Lung (tissue), 12 donors: ENCODE results near the gene RELN. TPM values are rescaled to one million over a fixed set of nuclear protein-coding genes. Genes with fewer than 3 reads are reported as not detected.

Experiments used
- ATAC-seq: fragments of 200-7000 bp; cut with Tn5 transposase; one replicate; pipeline ENCODE4 v1.9.1; 2020; ENCODE audit warnings: moderate number of reproducible peaks; ENCODE audit not compliant: insufficient read depth, low FRiP score
- DNase-seq, 3 donors: peaks; one replicate each; pipeline ENCODE4 v3.0.0-alpha.2; 2013 to 2017
- H3K27ac ChIP-seq, 2 donors: one replicate each; pipeline ENCODE4 v1.5.1; 2013; ENCODE audit warnings: mild to moderate bottlenecking in 2 of 2, moderate library complexity in 2 of 2, control low read depth in 1 of 2, inconsistent platforms in 1 of 2, low read depth in 1 of 2, low read length in 1 of 2
- H3K27me3 ChIP-seq, 3 donors: one replicate each; pipeline ENCODE4 v1.5.1; 2013; ENCODE audit warnings: low read length in 2 of 3; ENCODE audit not compliant: control insufficient read depth in 3 of 3, insufficient read depth in 3 of 3
- H3K36me3 ChIP-seq, 4 donors: one replicate each; pipeline ENCODE4 v1.5.1; 2013; ENCODE audit warnings: low read length in 4 of 4, mild to moderate bottlenecking in 1 of 4, moderate library complexity in 1 of 4; ENCODE audit not compliant: control insufficient read depth in 4 of 4, insufficient read depth in 4 of 4
- H3K4me1 ChIP-seq, 5 donors: one replicate each; pipeline ENCODE4 v1.5.1; 2013; ENCODE audit warnings: low read length in 5 of 5, mild to moderate bottlenecking in 2 of 5, moderate library complexity in 1 of 5; ENCODE audit not compliant: control insufficient read depth in 5 of 5, insufficient read depth in 5 of 5
- H3K4me3 ChIP-seq: one replicate; pipeline ENCODE4 v1.5.1; 2013; ENCODE audit warnings: mild to moderate bottlenecking, control low read depth, moderate library complexity
- H3K9ac ChIP-seq, 2 donors: one replicate each; pipeline ENCODE4 v1.5.1; 2013; ENCODE audit warnings: low read length in 2 of 2, control low read depth in 1 of 2; ENCODE audit not compliant: insufficient read depth in 1 of 2
- H3K9me3 ChIP-seq, 4 donors: one replicate each; pipeline ENCODE4 v1.5.1; 2013; ENCODE audit warnings: low read length in 3 of 4, mild to moderate bottlenecking in 1 of 4, moderate library complexity in 1 of 4; ENCODE audit not compliant: control insufficient read depth in 4 of 4, insufficient read depth in 3 of 4
- WGBS, 2 donors: extraction: QIAGEN DNeasy Blood & Tissue Kit; methylation state at CpG; one replicate each; pipeline ENCODE4 v1.1.7; 2013; 5-methylcytosine and 5-hydroxymethylcytosine counted together
- polyA plus RNA-seq, 2 donors: library from polyadenylated mRNA; stranded (reverse); fragments of 200-250 nt; gene quantifications; one replicate each; pipeline ENCODE4 v1.2.1, GENCODE V29; 2013
- total RNA-seq, 2 donors: library from RNA; depleted of rRNA in 1 of 2; stranded (reverse); fragments of >200 nt in 1 of 2; gene quantifications; one replicate each; pipeline ENCODE4 v1.2.1, GENCODE V29; 2014 to 2021
- TF ChIP-seq, protein P1 (sequence below): IDR thresholded peaks from 2 replicates; pipeline ENCODE4 v1.5.1; 2012; ENCODE audit warnings: mild to moderate bottlenecking; ENCODE audit errors: control extremely low read depth, extremely low read depth
- donor health status: control.
- donor health status: control.
- donor health status: Bipolar disorder and iron deficiency.
- donor health status: healthy.
- donor health status: DM: yes; HTN: yes; CAD: no.

Gene RELN
- total and polyA plus RNA-seq, 4 donors, result 0.24 to 7.7 (median 2.0) TPM

DNA sequence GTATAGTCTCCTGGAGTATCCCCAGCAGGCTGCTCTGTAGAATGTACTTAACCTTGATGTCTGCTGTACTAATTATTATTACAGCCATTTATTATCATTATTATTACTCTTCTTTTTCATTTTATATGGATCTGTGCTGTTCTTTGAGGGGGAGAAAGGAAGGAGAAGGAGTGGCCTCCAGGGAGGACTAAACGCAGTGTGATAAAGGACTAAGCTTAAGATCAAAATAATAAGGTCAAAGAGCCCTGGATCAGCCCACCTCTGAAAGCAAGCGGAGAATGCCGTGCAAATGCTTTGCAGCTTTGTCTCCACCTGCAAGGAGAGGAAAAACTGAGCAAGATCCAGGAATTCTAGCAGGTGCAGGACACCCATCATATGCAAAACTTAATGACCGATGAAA lies 65.3 kb downstream of the RELN start:
- 79 to 89% methylated on average over 4 of the region's 4 CpGs for WGBS, 2 donors
- Histone ChIP-seq H3K9ac (no peak overlapping the region), H3K9me3 (no peaks in the 10 kb centered on the region), H3K4me3 (no peak overlapping the region), H3K36me3 (no peaks in the 10 kb centered on the region), H3K27me3 (no peaks in the 10 kb centered on the region), H3K27ac (no peak overlapping the region), H3K4me1 (no peaks in the 10 kb centered on the region)
- ATAC-seq, result no peak
- DNase-seq, result no peak
- TF ChIP-seq, protein P1, sequence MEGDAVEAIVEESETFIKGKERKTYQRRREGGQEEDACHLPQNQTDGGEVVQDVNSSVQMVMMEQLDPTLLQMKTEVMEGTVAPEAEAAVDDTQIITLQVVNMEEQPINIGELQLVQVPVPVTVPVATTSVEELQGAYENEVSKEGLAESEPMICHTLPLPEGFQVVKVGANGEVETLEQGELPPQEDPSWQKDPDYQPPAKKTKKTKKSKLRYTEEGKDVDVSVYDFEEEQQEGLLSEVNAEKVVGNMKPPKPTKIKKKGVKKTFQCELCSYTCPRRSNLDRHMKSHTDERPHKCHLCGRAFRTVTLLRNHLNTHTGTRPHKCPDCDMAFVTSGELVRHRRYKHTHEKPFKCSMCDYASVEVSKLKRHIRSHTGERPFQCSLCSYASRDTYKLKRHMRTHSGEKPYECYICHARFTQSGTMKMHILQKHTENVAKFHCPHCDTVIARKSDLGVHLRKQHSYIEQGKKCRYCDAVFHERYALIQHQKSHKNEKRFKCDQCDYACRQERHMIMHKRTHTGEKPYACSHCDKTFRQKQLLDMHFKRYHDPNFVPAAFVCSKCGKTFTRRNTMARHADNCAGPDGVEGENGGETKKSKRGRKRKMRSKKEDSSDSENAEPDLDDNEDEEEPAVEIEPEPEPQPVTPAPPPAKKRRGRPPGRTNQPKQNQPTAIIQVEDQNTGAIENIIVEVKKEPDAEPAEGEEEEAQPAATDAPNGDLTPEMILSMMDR, result no peak

DNA sequence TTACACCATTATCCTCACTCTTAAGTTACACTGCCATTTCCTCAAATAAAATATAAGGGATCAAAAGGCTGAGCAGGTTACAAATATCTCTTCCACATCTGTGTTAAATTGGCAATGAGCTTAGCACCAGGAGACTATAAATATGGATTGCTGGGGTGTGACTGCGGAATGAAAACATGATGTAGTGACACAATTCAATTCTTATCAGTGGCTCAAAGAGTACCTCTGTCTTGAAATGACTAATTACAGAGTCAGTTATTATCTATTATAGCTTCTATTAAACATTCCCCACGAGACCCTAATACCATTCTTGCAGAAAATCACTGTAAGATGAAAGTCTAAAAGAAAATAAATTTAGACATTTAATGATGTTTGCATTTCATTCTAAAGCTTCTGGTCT lies 67.1 kb downstream of the RELN start:
- TF ChIP-seq, protein P1, result no peak
- H3K4me1 ChIP-seq, result no peaks in the 10 kb centered on the region
- ATAC-seq, result no peak
- H3K9ac ChIP-seq, result no peak overlapping the region
- no peak overlapping the region for H3K4me3 ChIP-seq
- WGBS, 2 donors, result 63% methylated on average over 2 of the region's 2 CpGs
- H3K36me3 ChIP-seq, result no peaks in the 10 kb centered on the region
- no peak overlapping the region for H3K27ac ChIP-seq
- no peaks in the 10 kb centered on the region for H3K27me3 ChIP-seq
- DNase-seq, result no peak
- no peaks in the 10 kb centered on the region for H3K9me3 ChIP-seq

DNA sequence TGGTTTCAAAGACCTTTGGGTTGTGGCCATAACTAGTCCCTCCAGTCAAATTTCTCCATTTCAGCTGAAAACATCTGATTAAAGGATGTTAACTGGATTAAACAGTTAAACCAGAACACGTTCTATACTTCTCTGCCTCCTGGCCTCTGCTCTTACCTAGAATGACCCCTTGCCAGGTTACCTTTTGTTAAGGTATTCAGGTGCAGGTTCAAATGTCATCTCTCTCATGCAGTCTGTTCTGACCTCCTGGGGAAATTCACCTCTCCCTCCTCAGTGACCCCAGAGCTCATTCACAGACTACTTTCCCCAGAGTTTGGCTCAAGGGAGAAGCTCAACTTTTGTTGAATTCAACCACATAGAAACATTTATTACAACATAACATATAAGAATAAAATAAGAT lies 67.8 kb downstream of the RELN start:
- DNase-seq (no peak), ATAC-seq (no peak)
- no peaks in the 10 kb centered on the region for H3K36me3 ChIP-seq
- H3K9me3 ChIP-seq, result no peaks in the 10 kb centered on the region
- no peak overlapping the region for H3K27ac ChIP-seq
- H3K4me3 ChIP-seq, result no peak overlapping the region
- H3K27me3 ChIP-seq, result no peaks in the 10 kb centered on the region
- WGBS, 2 donors, result 40 to 61% methylated on average over 1 of the region's 1 CpG
- TF ChIP-seq, protein P1, result no peak
- H3K4me1 ChIP-seq, result no peaks in the 10 kb centered on the region
- no peak overlapping the region for H3K9ac ChIP-seq

DNA sequence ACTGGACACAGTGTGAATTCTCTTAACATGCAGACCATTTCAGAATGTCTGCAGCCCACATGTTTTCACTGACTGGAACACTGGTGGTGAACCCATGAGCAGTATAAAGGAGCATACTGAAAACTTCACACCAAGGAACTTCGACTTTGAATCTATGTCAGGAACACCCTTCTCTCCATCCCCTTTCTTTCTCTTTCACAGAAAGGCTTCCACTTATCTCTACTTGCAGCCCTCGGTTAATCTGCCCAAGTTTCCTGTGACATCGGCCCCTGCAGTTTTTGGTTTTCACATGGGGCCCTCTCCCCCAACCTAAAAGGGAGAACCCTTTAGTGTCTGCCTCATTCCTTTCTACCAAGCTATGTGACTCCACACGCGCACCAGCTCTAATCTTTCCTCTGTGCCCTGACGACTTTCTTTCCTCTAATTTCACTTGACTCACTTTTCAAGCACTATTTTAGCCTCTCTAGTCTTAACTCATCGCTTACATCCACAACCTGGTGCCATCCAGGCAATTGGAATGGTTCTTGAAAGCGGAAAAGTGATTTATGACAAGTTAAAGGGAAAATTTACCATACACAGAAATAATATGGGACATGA lies 70.1 kb downstream of the RELN start:
- Histone ChIP-seq H3K27me3 (no peaks in the 10 kb centered on the region), H3K27ac (no peak overlapping the region), H3K4me3 (no peak overlapping the region), H3K36me3 (no peaks in the 10 kb centered on the region), H3K9me3 (no peaks in the 10 kb centered on the region), H3K4me1 (no peaks in the 10 kb centered on the region), H3K9ac (no peak overlapping the region)
- ATAC-seq (no peak), DNase-seq (no peak)
- TF ChIP-seq, protein P1, result no peak
- 30 to 43% methylated on average over 8 of the region's 8 CpGs for WGBS, 2 donors
